Stimulated activated naive CD4-positive, alpha-beta T cell treated with Interleukin-2 at 50 U/mL for 16 hours (primary cell): Measurements from ENCODE around the gene JMJD7.
A peak's percentile ranks its signal among the peaks of the same experiment; 100 is the strongest.

Experiments
- DNase-seq: peaks from one replicate; lab custom pipeline; 2025; lab: John Stamatoyannopoulos, UW

The JMJD7 gene

GRCh38 chr15:41827880-41828806 is at the start of gene JMJD7:
Gene JMJD7 (plus strand): TSS chr15:41828092. CDS start chr15:41828125, 33 bp downstream.
- peak; percentile 97 for DNase-seq

DNA sequence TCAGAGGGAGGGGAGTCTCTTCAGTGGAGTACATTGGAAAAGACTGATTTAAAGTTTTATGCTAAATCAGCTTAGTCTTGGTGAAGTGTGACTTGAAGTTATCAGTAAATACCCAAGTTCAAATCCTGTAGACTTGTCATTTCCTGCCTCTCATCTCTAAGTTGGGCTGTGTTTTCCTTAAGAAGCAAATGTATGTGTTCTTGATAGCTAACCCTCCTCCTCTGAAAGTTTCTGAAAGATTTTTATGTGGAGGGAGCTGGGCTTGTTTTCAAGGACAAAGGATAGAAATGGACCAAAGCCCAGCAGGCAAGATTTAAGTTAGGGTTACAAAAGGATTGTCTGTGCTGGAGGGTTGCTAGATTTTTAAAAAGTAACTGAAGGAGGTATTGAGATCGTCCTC is 49.4 kb upstream of the JMJD7 start:
- DNase-seq: no peak

GRCh38 chr15:41779662-41780157 is 48.2 kb upstream of the JMJD7 start:
- DNase-seq: no peak

- DNase-seq: no peak
Observed at GRCh38 chr15:41780266-41780665, 47.6 kb upstream of the JMJD7 start.

GRCh38 chr15:41780727-41781126 is 47.2 kb upstream of the JMJD7 start:
- no peak for DNase-seq

GRCh38 chr15:41782371-41783282 is 45.3 kb upstream of the JMJD7 start:
- no peak for DNase-seq

- no peak for DNase-seq
Observed at GRCh38 chr15:41783296-41783695, 44.6 kb upstream of the JMJD7 start.

DNA sequence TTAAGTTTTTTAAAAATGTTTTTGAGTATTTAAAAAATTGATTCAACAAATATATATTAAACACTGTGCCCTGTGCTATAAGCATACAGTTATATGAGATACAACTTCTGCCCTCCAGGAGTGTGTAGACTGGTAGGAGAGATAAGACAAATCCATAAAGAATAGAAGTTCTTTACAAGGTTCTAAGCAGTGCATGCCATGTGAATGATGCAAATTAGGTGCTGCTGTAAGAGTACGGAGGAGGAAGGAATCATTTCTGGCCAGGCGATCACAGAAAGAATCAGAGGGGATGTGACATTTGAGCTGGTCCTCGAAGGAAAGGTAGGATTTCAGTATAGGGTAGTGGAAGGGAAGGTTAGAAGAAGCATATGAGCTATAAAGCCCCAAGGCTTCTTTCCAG is 39.6 kb upstream of the JMJD7 start:
- no peak for DNase-seq

GRCh38 chr15:41789236-41789635 is 38.7 kb upstream of the JMJD7 start:
- DNase-seq: no peak

DNA sequence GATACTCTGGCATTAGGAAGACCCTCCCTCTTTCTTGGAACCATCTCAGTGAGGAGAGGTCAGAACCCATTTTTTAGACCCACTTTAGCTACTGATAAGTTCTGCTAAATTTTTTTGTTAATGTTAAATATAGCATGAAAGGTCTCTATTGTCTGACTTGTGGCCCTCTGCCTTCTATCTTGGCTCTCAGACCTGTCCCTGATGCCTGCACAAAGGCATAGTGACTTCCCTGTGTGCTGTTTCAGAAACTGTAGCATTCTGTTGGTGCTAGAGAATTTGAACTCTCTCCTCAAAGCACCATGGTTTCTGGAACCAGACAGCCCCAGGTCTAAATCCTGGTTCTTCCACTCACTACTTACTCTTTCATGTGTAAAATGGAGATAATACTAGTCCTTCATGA is 38.2 kb upstream of the JMJD7 start:
- no peak for DNase-seq

DNA sequence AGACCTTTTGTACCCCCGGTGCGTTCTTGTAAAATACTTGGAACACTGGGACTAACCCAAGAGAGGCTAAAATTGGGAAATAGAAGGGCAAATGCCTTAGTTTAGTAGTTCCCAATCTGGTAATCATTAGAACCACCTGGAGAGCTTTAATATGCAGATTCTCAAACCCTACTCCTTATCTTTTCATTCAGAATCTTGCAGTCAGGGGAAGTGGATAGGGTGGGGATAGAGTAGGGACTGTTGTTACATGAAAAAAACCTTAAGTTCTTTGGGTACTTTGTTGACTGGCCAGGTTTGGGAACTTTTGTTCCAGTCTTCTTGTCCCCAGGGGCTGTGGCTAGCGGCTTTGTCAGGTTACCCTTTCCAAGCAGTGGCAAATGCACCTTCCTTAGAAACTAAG is 37.7 kb upstream of the JMJD7 start:
- DNase-seq: no peak

DNA sequence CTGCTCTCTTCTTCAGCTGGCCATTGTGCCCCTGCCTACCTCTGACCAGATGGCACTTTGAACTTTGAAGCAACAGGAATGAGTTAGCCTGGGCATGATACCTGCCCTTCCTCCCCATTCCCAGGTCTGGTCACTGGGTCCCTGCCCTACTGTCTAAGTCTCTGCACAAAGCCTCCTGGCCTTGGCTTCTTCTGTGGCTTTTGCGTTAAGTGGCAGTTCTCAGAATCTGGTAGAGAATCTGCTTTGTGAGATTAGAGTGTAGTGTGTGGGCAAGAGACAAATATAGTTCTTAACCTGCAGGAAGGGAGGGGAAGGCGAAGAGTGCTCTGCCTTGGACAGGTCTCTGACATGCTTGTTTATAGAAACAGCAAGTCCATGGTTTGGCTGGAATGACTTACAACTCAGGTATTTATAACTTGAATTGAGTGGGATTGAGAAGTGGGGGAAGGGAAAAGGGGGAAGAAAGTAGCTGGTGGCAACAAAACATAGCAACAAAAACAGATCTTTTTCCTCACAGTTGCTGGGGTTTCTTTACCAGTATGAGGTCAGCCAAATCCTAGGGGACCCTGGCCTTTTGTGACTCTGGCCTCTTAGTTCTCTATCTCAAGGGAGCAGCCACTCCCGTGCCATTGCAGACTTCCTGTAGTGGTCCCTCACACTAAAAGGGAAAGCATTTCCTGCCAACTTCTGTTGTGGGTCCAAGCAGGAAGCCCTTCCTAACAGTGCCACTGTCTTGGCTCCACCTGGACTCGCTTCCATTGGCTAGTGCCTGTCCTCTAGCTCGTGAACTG is 36.9 kb upstream of the JMJD7 start:
- DNase-seq: no peak

DNA sequence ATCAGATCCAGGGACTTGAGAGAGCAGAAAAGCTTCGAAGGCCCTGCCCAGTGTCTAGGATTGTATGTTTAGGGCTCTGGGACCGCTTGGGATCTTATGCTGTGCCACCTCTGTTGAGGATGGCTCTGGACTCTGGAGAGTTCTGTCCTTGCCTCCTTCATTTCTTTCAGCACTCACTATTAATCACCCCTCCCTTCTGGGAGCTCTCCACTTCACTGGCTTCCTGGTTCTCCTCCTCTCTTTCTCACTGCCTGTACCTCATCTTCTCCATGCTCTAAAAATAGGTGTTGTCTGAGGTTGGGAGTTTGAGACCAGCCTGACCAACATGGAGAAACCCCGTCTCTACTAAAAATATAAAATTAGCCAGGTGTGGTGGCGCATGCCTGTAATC is 36.4 kb upstream of the JMJD7 start:
- DNase-seq: no peak

GRCh38 chr15:41792000-41792637 is 35.8 kb upstream of the JMJD7 start:
- DNase-seq: no peak

- DNase-seq: no peak
Observed at GRCh38 chr15:41794081-41794480, 33.8 kb upstream of the JMJD7 start.

DNA sequence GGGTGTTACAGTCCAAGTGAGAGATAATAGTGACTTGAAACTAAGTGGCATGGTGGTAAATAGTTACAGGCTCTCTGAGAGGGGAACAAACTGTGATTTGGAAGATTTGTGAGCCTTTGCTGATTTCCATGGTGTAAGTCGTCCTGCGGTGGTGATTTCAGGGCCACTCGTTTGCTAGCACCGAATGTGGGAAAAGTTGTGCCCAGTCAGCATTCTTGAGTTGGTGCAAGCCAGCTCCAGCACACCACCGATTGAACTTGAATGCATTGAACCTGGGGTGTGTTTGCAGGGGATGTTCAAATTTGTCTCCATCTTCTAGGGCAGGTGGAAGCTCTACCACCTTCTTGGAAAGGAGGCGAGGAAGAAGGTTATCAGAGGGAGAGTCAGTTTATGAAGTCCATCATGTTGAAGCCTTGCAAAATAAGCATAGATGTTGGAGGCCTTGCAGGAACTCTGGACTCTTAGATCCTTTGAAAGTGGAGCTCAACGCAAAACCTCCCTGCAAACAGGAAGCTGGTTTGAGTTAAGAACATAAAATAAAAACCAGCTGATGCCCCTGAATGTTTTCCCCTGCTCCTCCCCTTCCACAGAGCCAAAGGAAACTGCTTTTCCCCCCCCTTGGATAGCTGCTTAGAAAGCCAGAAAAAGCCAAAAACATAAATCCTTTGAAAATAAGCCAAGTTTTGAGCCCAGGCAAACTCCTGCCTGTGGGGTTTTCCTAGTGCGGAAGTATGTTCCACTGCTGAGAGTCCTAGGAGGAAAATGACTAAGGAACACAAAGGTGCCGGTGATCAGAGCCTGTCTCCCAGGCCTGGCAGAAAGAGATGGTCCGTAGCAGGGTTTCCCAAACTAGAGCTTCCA is 31.7 kb upstream of the JMJD7 start:
- DNase-seq: no peak

- DNase-seq: no peak
Observed at GRCh38 chr15:41797201-41797944, 30.5 kb upstream of the JMJD7 start.

GRCh38 chr15:41798607-41799487 is 29.0 kb upstream of the JMJD7 start:
- no peak for DNase-seq

GRCh38 chr15:41799488-41799805 is 28.4 kb upstream of the JMJD7 start:
- no peak for DNase-seq
